Heart left ventricle (tissue), 16 donors: ENCODE results near the gene ADAMTS5. TPM values are rescaled to one million over a fixed set of nuclear protein-coding genes. Genes with fewer than 3 reads are reported as not detected.
A peak's percentile ranks its signal among the peaks of the same experiment; 100 is the strongest.

Experiments used
- ATAC-seq, 4 donors: fragments of 200-7000 bp; cut with Tn5 transposase; one replicate each; pipeline ENCODE4 v1.9.1; 2020 to 2022; ENCODE audit warnings: moderate library complexity in 4 of 4, mild to moderate bottlenecking in 3 of 4, moderate number of reproducible peaks in 1 of 4
- DNase-seq, 5 donors: peaks; one replicate each; pipeline ENCODE4 v3.0.0-alpha.2; 2020
- H3K27ac ChIP-seq, 12 donors: fragments of 200-600 bp; sonication (generic) in 4 of 12; one replicate each; pipeline versions ENCODE4 v1.5.0 to v1.8.0; 2016 to 2022; ENCODE audit warnings: mild to moderate bottlenecking in 2 of 12
- H3K27me3 ChIP-seq, 9 donors: fragments of 200-600 bp; sonication (generic) in 2 of 9; one replicate each; pipeline versions ENCODE4 v1.5.1 to v1.8.0; 2016 to 2022; ENCODE audit warnings: mild to moderate bottlenecking in 3 of 9
- H3K36me3 ChIP-seq, 9 donors: fragments of 200-600 bp; sonication (generic) in 2 of 9; one replicate each; pipeline versions ENCODE4 v1.5.0 to v1.8.0; 2018 to 2022; ENCODE audit warnings: mild to moderate bottlenecking in 2 of 9
- H3K4me1 ChIP-seq, 12 donors: fragments of 200-600 bp; sonication (generic) in 4 of 12; one replicate each; pipeline versions ENCODE4 v1.5.0 to v1.8.0; 2016 to 2022; ENCODE audit warnings: mild to moderate bottlenecking in 3 of 12
- H3K4me3 ChIP-seq, 12 donors: fragments of 200-600 bp; sonication (generic) in 4 of 12; one replicate each; pipeline versions ENCODE4 v1.5.0 to v1.8.0; 2017 to 2022; ENCODE audit warnings: mild to moderate bottlenecking in 9 of 12, moderate library complexity in 4 of 12
- H3K9me3 ChIP-seq, 12 donors: fragments of 200-600 bp; sonication (generic) in 4 of 12; one replicate each; pipeline versions ENCODE4 v1.5.0 to v1.8.0; 2016 to 2022; ENCODE audit warnings: mild to moderate bottlenecking in 1 of 12
- CTCF ChIP-seq, 12 donors: fragments of 200-600 bp; sonication (generic) in 4 of 12; IDR thresholded peaks; one replicate each; pipeline versions ENCODE4 v1.5.0 to v1.8.0; 2018 to 2022; ENCODE audit warnings: antibody characterized with exemption in 12 of 12, mild to moderate bottlenecking in 5 of 12
- POLR2A ChIP-seq, 2 donors: fragments of 450-650 bp; IDR thresholded peaks; one replicate each; pipeline ENCODE4 v1.6.1; 2017; ENCODE audit warnings: antibody characterized with exemption in 2 of 2, mild to moderate bottlenecking in 2 of 2, moderate library complexity in 2 of 2
- WGBS, 4 donors: extraction: QIAGEN DNeasy Blood & Tissue Kit in 2 of 4; methylation state at CpG; one replicate each; pipeline versions ENCODE4 v1.1.5 to v1.1.7; 2013 to 2018; 5-methylcytosine and 5-hydroxymethylcytosine counted together
- intact Hi-C, 10 donors: fragments of 100-400 bp; cut with DNase I; formaldehyde crosslinking; loops; one replicate each; pipeline versions ENCODE4 v1.11.1 to v1.14.2; 2022
- polyA plus RNA-seq, 2 donors: library from polyadenylated mRNA; stranded (reverse); fragments of 200-250 nt; gene quantifications; one replicate each; pipeline ENCODE4 v1.2.3, GENCODE V29; 2013
- total RNA-seq, 9 donors: library from RNA; depleted of rRNA in 2 of 9; stranded (reverse); fragments of >200 nt in 2 of 9; fragmentation: NEBNext Ultra II Directional in 3 of 9; extraction: Animal tissue kit (Norgen Biotek cat#: 25700) in 3 of 9; gene quantifications; one replicate each; pipeline versions ENCODE4 v1.1.0 to v1.2.4, GENCODE V29; 2016 to 2023
- donor health status: ischemic (EF 13 %, LVEDD 7.1; RV severe dilation, severe dysfunction).
- donor health status: healthy with polysubstance abuse.
- donor health status: DM: no; HTN: yes; CAD: no.
- donor health status: DM: no; HTN: no; CAD: no.
- donor health status: ischemic (EF 25% LVEDD 6.9; RV normal size, moderate dysfunction).
- donor health status: ischemic (EF 25% LVEDD 5.7; RV mildly dilated, moderate dysfunction).
- donor health status: healthy.
- donor health status: DM: yes; HTN: yes; CAD: no.
- donor health status: ischemic (EF 35%, LVEDD 5.7; RV mildly dilated, moderate dysfunction).
- donor health status: nonischemic (EF 11% LVEDD 7.7; RV severe dilation, severe dysfunction).
- donor health status: DM: yes; HTN: yes; CAD: no.
- donor health status: PGD.
- donor health status: ischemic (EF 29% LVEDD 5.4; RV normal size, mild dysfunction).
- donor health status: nonischemic (EF 23%, LVEDD 6.1; RV moderate dilation, normal function).

The ADAMTS5 gene
- total and polyA plus RNA-seq, 11 donors = 0.98 to 22.7 (median 3.1) TPM

- DNase-seq (no peak), ATAC-seq (no peak)
- no peaks in the 10 kb centered on the region for H3K4me1 ChIP-seq
- intact Hi-C loops = no loop called here
- TF ChIP-seq CTCF (IDR thresholded peaks at IDR 0.05) (no peak), POLR2A (IDR thresholded peaks at IDR 0.05) (no peak)
- H3K36me3 ChIP-seq = no peaks in the 10 kb centered on the region
- no peaks in the 10 kb centered on the region for H3K27me3 ChIP-seq
- no peak overlapping the region for H3K27ac ChIP-seq
- H3K9me3 ChIP-seq = peaks cover 0 to 19% (median 4%) of the 10 kb centered on the region in 12 donors
- no peak overlapping the region for H3K4me3 ChIP-seq
Measured at GRCh38 chr21:26914557-26914956, 52.3 kb downstream of the ADAMTS5 start.

DNA sequence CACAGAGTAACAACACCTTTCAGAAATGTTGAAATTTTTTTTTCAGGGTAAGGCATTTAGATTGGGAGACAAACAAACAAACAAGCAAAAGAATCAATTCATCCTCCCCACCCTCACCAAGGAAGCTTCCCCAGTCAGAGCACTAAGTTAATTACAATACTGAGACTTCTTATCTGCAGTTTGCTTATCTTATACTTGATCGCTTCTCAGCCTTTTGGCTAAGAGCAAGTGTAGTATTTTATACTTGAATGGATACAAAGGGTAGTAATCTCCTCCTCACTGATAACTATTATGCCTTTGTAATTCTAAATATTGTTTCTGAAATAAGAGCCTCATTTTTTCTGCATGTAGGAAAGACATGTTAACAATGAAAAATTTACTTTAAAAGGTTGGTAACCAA is 54.4 kb downstream of the ADAMTS5 start:
- WGBS, 4 donors = 77 to 94% (median 88%) methylated on average over 1 of the region's 1 CpG
- no peak for TF ChIP-seq CTCF (IDR thresholded peaks at IDR 0.05)
- TF ChIP-seq POLR2A (IDR thresholded peaks at IDR 0.05) = no peak
- no peak for DNase-seq
- H3K9me3 ChIP-seq = peaks cover 0 to 19% (median 4%) of the 10 kb centered on the region in 12 donors
- no peaks in the 10 kb centered on the region for H3K27me3 ChIP-seq
- no peaks in the 10 kb centered on the region for H3K4me1 ChIP-seq
- ATAC-seq = no peak
- intact Hi-C loops = no loop called here
- no peak overlapping the region for H3K27ac ChIP-seq
- H3K4me3 ChIP-seq = no peak overlapping the region
- no peaks in the 10 kb centered on the region for H3K36me3 ChIP-seq

DNA sequence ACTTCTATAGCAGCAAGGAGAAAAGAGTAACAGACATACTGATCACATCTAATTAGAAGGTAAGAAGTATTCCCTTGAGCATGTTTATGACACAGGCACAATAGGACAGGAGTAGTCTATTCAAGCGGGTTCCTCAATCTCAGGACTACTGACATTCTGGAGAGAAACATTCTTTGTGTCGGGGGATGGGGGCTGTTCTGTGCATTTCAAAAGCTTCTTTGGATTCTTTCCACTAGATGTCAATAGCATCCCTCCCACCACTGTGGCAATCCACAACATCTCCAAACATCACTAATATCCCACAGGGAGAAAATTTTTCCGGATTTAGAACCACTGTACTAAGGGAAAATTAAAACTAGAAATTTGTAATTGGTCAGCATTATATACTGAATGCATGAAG is 56.9 kb downstream of the ADAMTS5 start:
- intact Hi-C loops = no loop called here
- ATAC-seq (no peak), DNase-seq (no peak)
- Histone ChIP-seq H3K4me1 (no peaks in the 10 kb centered on the region), H3K27me3 (no peaks in the 10 kb centered on the region), H3K27ac (no peak overlapping the region), H3K4me3 (no peak overlapping the region), H3K9me3 (peaks cover 0 to 18% (median 4%) of the 10 kb centered on the region in 12 donors), H3K36me3 (no peaks in the 10 kb centered on the region)
- no peak for TF ChIP-seq POLR2A (IDR thresholded peaks at IDR 0.05)
- peak in 3 of 12 donors; percentile 7 to 40 (median 10) for TF ChIP-seq CTCF (IDR thresholded peaks at IDR 0.05)
- WGBS, 4 donors = 63 to 69% (median 64%) methylated on average over 3 of the region's 3 CpGs

- DNase-seq (no peak), ATAC-seq (no peak)
- WGBS, 4 donors = 88 to 98% (median 95%) methylated on average over 4 of the region's 4 CpGs
- intact Hi-C loops = no loop called here
- no peaks in the 10 kb centered on the region for H3K36me3 ChIP-seq
- no peaks in the 10 kb centered on the region for H3K27me3 ChIP-seq
- no peaks in the 10 kb centered on the region for H3K9me3 ChIP-seq
- H3K27ac ChIP-seq = no peak overlapping the region
- H3K4me1 ChIP-seq = no peaks in the 10 kb centered on the region
- TF ChIP-seq CTCF (IDR thresholded peaks at IDR 0.05) = no peak
- no peak overlapping the region for H3K4me3 ChIP-seq
Measured at GRCh38 chr21:26900980-26901379, 65.9 kb downstream of the ADAMTS5 start.
